HepG2 (cell line): ENCODE measurements around the gene PPP1R15B.

Experiments
- ELF4 ChIP-seq: sonication (generic); formaldehyde crosslinking; IDR thresholded peaks from 2 replicates; pipeline ENCODE4 v1.5.0; 2020; ENCODE audit warnings: missing genetic modification reagents, mild to moderate bottlenecking, moderate library complexity, borderline replicate concordance
- MEIS1 ChIP-seq: sonication (generic); formaldehyde crosslinking; IDR thresholded peaks from 2 replicates; pipeline ENCODE4 v1.9.0; 2021; ENCODE audit warnings: mild to moderate bottlenecking, missing genetic modification reagents, moderate library complexity, borderline replicate concordance
- MTF1 ChIP-seq: sonication (generic); formaldehyde crosslinking; IDR thresholded peaks from 2 replicates; pipeline ENCODE4 v1.5.0; 2020; ENCODE audit warnings: missing genetic modification reagents
- PHF8 ChIP-seq: sonication (generic); formaldehyde crosslinking; IDR thresholded peaks from 2 replicates; pipeline ENCODE4 v1.5.0; 2020; ENCODE audit warnings: missing genetic modification reagents
- TCF7L2 ChIP-seq: IDR thresholded peaks from 2 replicates; pipeline ENCODE4 v1.6.1; 2011; ENCODE audit warnings: mild to moderate bottlenecking, low read depth, low read length, moderate library complexity
- ZNF350 ChIP-seq: sonication (generic); formaldehyde crosslinking; IDR thresholded peaks from 2 replicates; pipeline ENCODE4 v1.4.0; 2020; ENCODE audit warnings: mild to moderate bottlenecking, low read depth, missing genetic modification reagents, borderline replicate concordance
- ZNF580 ChIP-seq: IDR thresholded peaks from 2 replicates; pipeline ENCODE4 v1.6.1; 2016; ENCODE audit warnings: low read depth, borderline replicate concordance

GRCh38 chr1:204405988-204406387, 5.6 kb downstream of the PPP1R15B start:
- TF ChIP-seq ZNF350 (CRISPR knock-in tag) = no peak
- TF ChIP-seq MEIS1 (CRISPR knock-in tag) = no peak
- no peak for TF ChIP-seq PHF8
- TF ChIP-seq ZNF580 (CRISPR knock-in tag) = no peak
- TF ChIP-seq ELF4 (CRISPR knock-in tag) = no peak
- TF ChIP-seq TCF7L2 = no peak
- TF ChIP-seq MTF1 = no peak
